ENCODE results near the gene HVCN1. TPM values are rescaled to one million over a fixed set of nuclear protein-coding genes. Genes with fewer than 3 reads are reported as not detected.

The HVCN1 gene
- total RNA-seq, 1 experiment from 2014 or later: 0.23 TPM

- CTCF ChIA-PET: interaction anchor here (1.0 kb wide), 1 partner anchor 199 kb away, joined by 3 read pairs; no protein-coding TSS in a partner anchor
- BruUV-seq (replicated peaks): no TSS peak
- no peak for DNase-seq
- no peak for TF ChIP-seq CTCF (IDR thresholded peaks at IDR 0.05; ENCODE audit: insufficient read depth in 1 of 2, low read depth in 1 of 2, low read length in 1 of 2, severe bottlenecking in 1 of 2, unreplicated experiment in 1 of 2)
- no peak overlapping the region for H3K4me3 Mint-ChIP-seq (ENCODE audit: unreplicated experiment)
- H3K36me3 Mint-ChIP-seq (ENCODE audit: insufficient read depth, unreplicated experiment): no peaks in the 10 kb centered on the region
- no peak overlapping the region for H3K27ac Mint-ChIP-seq (ENCODE audit: unreplicated experiment)
- H3K4me1 Mint-ChIP-seq (ENCODE audit: low read depth, unreplicated experiment): no peaks in the 10 kb centered on the region
- H3K4me3 ChIP-seq (ENCODE audit: low read depth, low read length): no peak overlapping the region
- POLR2A ChIA-PET: no interaction called here
- H3K4me1 ChIP-seq: no peaks in the 10 kb centered on the region
- H3K27me3 Mint-ChIP-seq (ENCODE audit: insufficient read depth, unreplicated experiment): no peaks in the 10 kb centered on the region
- intact Hi-C loops (cut with micrococcal nuclease; ENCODE audit: unreplicated experiment): no loop called here
- no peaks in the 10 kb centered on the region for H3K9me3 Mint-ChIP-seq (ENCODE audit: unreplicated experiment)
- H3K9me3 ChIP-seq: no peaks in the 10 kb centered on the region
- no peaks in the 10 kb centered on the region for H3K27me3 ChIP-seq (replicated peaks; ENCODE audit: control insufficient read depth, insufficient read depth, low read length)
- no peaks in the 10 kb centered on the region for H3K36me3 ChIP-seq (ENCODE audit: control insufficient read depth, insufficient read depth, low read length)
Measured at GRCh38 chr12:110627500-110628195, 61.3 kb downstream of the HVCN1 start.

- no TSS peak for BruUV-seq (replicated peaks)
- Histone ChIP-seq H3K27me3 (replicated peaks; ENCODE audit: control insufficient read depth, insufficient read depth, low read length) (no peaks in the 10 kb centered on the region), H3K4me1 (no peaks in the 10 kb centered on the region), H3K4me3 (ENCODE audit: low read depth, low read length) (no peak overlapping the region), H3K9me3 (no peaks in the 10 kb centered on the region), H3K36me3 (ENCODE audit: control insufficient read depth, insufficient read depth, low read length) (no peaks in the 10 kb centered on the region)
- DNase-seq: no peak
- Mint-ChIP-seq H3K9me3 (ENCODE audit: unreplicated experiment) (no peaks in the 10 kb centered on the region), H3K27ac (ENCODE audit: unreplicated experiment) (no peak overlapping the region), H3K4me1 (ENCODE audit: low read depth, unreplicated experiment) (no peaks in the 10 kb centered on the region), H3K4me3 (ENCODE audit: unreplicated experiment) (no peak overlapping the region), H3K36me3 (ENCODE audit: insufficient read depth, unreplicated experiment) (no peaks in the 10 kb centered on the region), H3K27me3 (ENCODE audit: insufficient read depth, unreplicated experiment) (no peaks in the 10 kb centered on the region)
- intact Hi-C loops (cut with micrococcal nuclease; ENCODE audit: unreplicated experiment): no loop called here
- no peak for TF ChIP-seq CTCF (IDR thresholded peaks at IDR 0.05; ENCODE audit: insufficient read depth in 1 of 2, low read depth in 1 of 2, low read length in 1 of 2, severe bottlenecking in 1 of 2, unreplicated experiment in 1 of 2)
- ChIA-PET POLR2A (no interaction called here), CTCF (interaction anchor here (0.5 to 0.8 kb wide), 2 partner anchors 47 to 153 kb away, joined by 4 to 5 read pairs; no protein-coding TSS in a partner anchor)
Measured at GRCh38 chr12:110622582-110622981, 66.3 kb downstream of the HVCN1 start.

GRCh38 chr12:110619534-110619953, 69.4 kb downstream of the HVCN1 start:
- Histone ChIP-seq H3K4me1 (no peaks in the 10 kb centered on the region), H3K36me3 (ENCODE audit: control insufficient read depth, insufficient read depth, low read length) (no peaks in the 10 kb centered on the region), H3K4me3 (ENCODE audit: low read depth, low read length) (no peak overlapping the region), H3K9me3 (no peaks in the 10 kb centered on the region), H3K27me3 (replicated peaks; ENCODE audit: control insufficient read depth, insufficient read depth, low read length) (no peaks in the 10 kb centered on the region)
- Mint-ChIP-seq H3K27ac (ENCODE audit: unreplicated experiment) (no peak overlapping the region), H3K27me3 (ENCODE audit: insufficient read depth, unreplicated experiment) (no peaks in the 10 kb centered on the region), H3K36me3 (ENCODE audit: insufficient read depth, unreplicated experiment) (no peaks in the 10 kb centered on the region), H3K4me3 (ENCODE audit: unreplicated experiment) (no peak overlapping the region), H3K9me3 (ENCODE audit: unreplicated experiment) (no peaks in the 10 kb centered on the region), H3K4me1 (ENCODE audit: low read depth, unreplicated experiment) (no peaks in the 10 kb centered on the region)
- ChIA-PET POLR2A (interaction anchor here (0.6 kb wide), 1 partner anchor 1045 kb away, joined by 3 read pairs; no protein-coding TSS in a partner anchor), CTCF (no interaction called here)
- BruUV-seq (replicated peaks): no TSS peak
- TF ChIP-seq CTCF (IDR thresholded peaks at IDR 0.05; ENCODE audit: insufficient read depth in 1 of 2, low read depth in 1 of 2, low read length in 1 of 2, severe bottlenecking in 1 of 2, unreplicated experiment in 1 of 2): no peak
- intact Hi-C loops (cut with micrococcal nuclease; ENCODE audit: unreplicated experiment): loop anchor here (1.0 kb wide), 1 partner anchor 79 kb away; no protein-coding TSS in a partner anchor
- DNase-seq: no peak

All from Caco-2 (cell line).